Measurements from ENCODE around the gene ZNF691.

ZNF691 gene

GRCh38 chr1:42801832-42802473 is 44.5 kb upstream of the ZNF691 start:
- no peaks in the 10 kb centered on the region for H3K9me2 ChIP-seq (replicated peaks; ENCODE audit: insufficient read depth, low read length)
- no peaks in the 10 kb centered on the region for H3F3A ChIP-seq (ENCODE audit: insufficient read depth)
- no peak for TF ChIP-seq EZH2phosphoT487 (conservative IDR thresholded peaks at IDR 0.05; ENCODE audit: low read length)
- no peak for TF ChIP-seq CTCF (IDR thresholded peaks at IDR 0.05; ENCODE audit: insufficient read depth, low read length, poor library complexity, severe bottlenecking)
- no peaks in the 10 kb centered on the region for H3K9me3 ChIP-seq (ENCODE audit: insufficient read depth, low read length)
- no peak overlapping the region for H3K4me3 ChIP-seq (ENCODE audit: insufficient read depth, low read length, poor library complexity, severe bottlenecking)
- no peaks in the 10 kb centered on the region for H3K27me3 ChIP-seq (ENCODE audit: low read length)
- no peak overlapping the region for H3K27ac ChIP-seq (ENCODE audit: low read depth, low read length)
- H3K36me3 ChIP-seq (ENCODE audit: low read length), result no peaks in the 10 kb centered on the region
- no peaks in the 10 kb centered on the region for H3K79me2 ChIP-seq (ENCODE audit: insufficient read depth, low read length)
- H4K20me1 ChIP-seq (ENCODE audit: low read depth, low read length), result no peaks in the 10 kb centered on the region
- no peak overlapping the region for H2AFZ ChIP-seq (ENCODE audit: low read depth, low read length, severe bottlenecking)
- no peak overlapping the region for H3K4me2 ChIP-seq (ENCODE audit: low read depth, low read length, poor library complexity, severe bottlenecking)
- H3K9ac ChIP-seq (ENCODE audit: low read length), result no peak overlapping the region

- no peaks in the 10 kb centered on the region for H3K9me2 ChIP-seq (replicated peaks; ENCODE audit: insufficient read depth, low read length)
- TF ChIP-seq EZH2phosphoT487 (conservative IDR thresholded peaks at IDR 0.05; ENCODE audit: low read length), result no peak
- TF ChIP-seq CTCF (IDR thresholded peaks at IDR 0.05; ENCODE audit: insufficient read depth, low read length, poor library complexity, severe bottlenecking), result no peak
- H3K9me3 ChIP-seq (ENCODE audit: insufficient read depth, low read length), result no peaks in the 10 kb centered on the region
- no peak overlapping the region for H3K4me3 ChIP-seq (ENCODE audit: insufficient read depth, low read length, poor library complexity, severe bottlenecking)
- no peak overlapping the region for H2AFZ ChIP-seq (ENCODE audit: low read depth, low read length, severe bottlenecking)
- H3K27ac ChIP-seq (ENCODE audit: low read depth, low read length), result no peak overlapping the region
- no peaks in the 10 kb centered on the region for H3K79me2 ChIP-seq (ENCODE audit: insufficient read depth, low read length)
- H3F3A ChIP-seq (ENCODE audit: insufficient read depth), result no peaks in the 10 kb centered on the region
- H4K20me1 ChIP-seq (ENCODE audit: low read depth, low read length), result no peaks in the 10 kb centered on the region
- no peaks in the 10 kb centered on the region for H3K27me3 ChIP-seq (ENCODE audit: low read length)
- H3K9ac ChIP-seq (ENCODE audit: low read length), result no peak overlapping the region
- H3K4me2 ChIP-seq (ENCODE audit: low read depth, low read length, poor library complexity, severe bottlenecking), result no peak overlapping the region
- no peaks in the 10 kb centered on the region for H3K36me3 ChIP-seq (ENCODE audit: low read length)
Observed at GRCh38 chr1:42806171-42806570, 40.2 kb upstream of the ZNF691 start.

- H2AFZ ChIP-seq (ENCODE audit: low read depth, low read length, severe bottlenecking), result no peak overlapping the region
- H3K9ac ChIP-seq (ENCODE audit: low read length), result no peak overlapping the region
- H3K9me2 ChIP-seq (replicated peaks; ENCODE audit: insufficient read depth, low read length), result no peaks in the 10 kb centered on the region
- H3K27ac ChIP-seq (ENCODE audit: low read depth, low read length), result no peak overlapping the region
- H3K36me3 ChIP-seq (ENCODE audit: low read length), result no peaks in the 10 kb centered on the region
- no peak overlapping the region for H3K4me3 ChIP-seq (ENCODE audit: insufficient read depth, low read length, poor library complexity, severe bottlenecking)
- TF ChIP-seq CTCF (IDR thresholded peaks at IDR 0.05; ENCODE audit: insufficient read depth, low read length, poor library complexity, severe bottlenecking) (no peak), EZH2phosphoT487 (conservative IDR thresholded peaks at IDR 0.05; ENCODE audit: low read length) (no peak)
- H3K79me2 ChIP-seq (ENCODE audit: insufficient read depth, low read length), result no peaks in the 10 kb centered on the region
- H3K27me3 ChIP-seq (ENCODE audit: low read length), result no peaks in the 10 kb centered on the region
- H3F3A ChIP-seq (ENCODE audit: insufficient read depth), result no peaks in the 10 kb centered on the region
- no peaks in the 10 kb centered on the region for H3K9me3 ChIP-seq (ENCODE audit: insufficient read depth, low read length)
- no peak overlapping the region for H3K4me2 ChIP-seq (ENCODE audit: low read depth, low read length, poor library complexity, severe bottlenecking)
- H4K20me1 ChIP-seq (ENCODE audit: low read depth, low read length), result no peaks in the 10 kb centered on the region
Observed at GRCh38 chr1:42806593-42806992, 39.8 kb upstream of the ZNF691 start.
